CD14-positive monocyte (primary cell): Measurements from ENCODE around the gene PRAF2. TPM values are rescaled to one million over a fixed set of nuclear protein-coding genes. Genes with fewer than 3 reads are reported as not detected.

Experiments
- DNase-seq, 3 donors: peaks; one replicate each; pipeline ENCODE4 v3.0.0-alpha.2; 2011 to 2022
- H2AFZ ChIP-seq: 2 replicates; pipeline ENCODE4 v1.6.0; 2012; ENCODE audit warnings: mild to moderate bottlenecking, low read depth, low read length, inconsistent platforms; ENCODE audit not compliant: insufficient read depth, poor library complexity, severe bottlenecking
- H3K27ac ChIP-seq, 2 donors: 1 replicate in 1 of 2; 2 replicates in 1 of 2; pipeline ENCODE4 v1.5.1; 2012 to 2013; ENCODE audit warnings: low read length in 2 of 2, control low read depth in 1 of 2, inconsistent platforms in 1 of 2, low read depth in 1 of 2, mild to moderate bottlenecking in 1 of 2
- H3K27me3 ChIP-seq, 2 donors: one replicate each; pipeline versions ENCODE4 v1.6.0 to v1.6.1; 2011 to 2013; ENCODE audit warnings: low read length in 2 of 2; ENCODE audit not compliant: control insufficient read depth in 2 of 2, insufficient read depth in 2 of 2
- H3K36me3 ChIP-seq, 2 donors: replicated peaks in 1 of 2; 1 replicate in 1 of 2; 2 replicates in 1 of 2; pipeline versions ENCODE4 v1.5.1 to v1.6.1; 2012 to 2013; ENCODE audit warnings: low read length in 2 of 2, control low read depth in 1 of 2, inconsistent platforms in 1 of 2, mild to moderate bottlenecking in 1 of 2; ENCODE audit not compliant: insufficient read depth in 2 of 2, control insufficient read depth in 1 of 2
- H3K4me1 ChIP-seq, 2 donors: 1 replicate in 1 of 2; 2 replicates in 1 of 2; pipeline versions ENCODE4 v1.5.1 to v1.6.1; 2012 to 2013; ENCODE audit warnings: low read length in 2 of 2, control low read depth in 1 of 2, inconsistent platforms in 1 of 2, mild to moderate bottlenecking in 1 of 2, moderate library complexity in 1 of 2; ENCODE audit not compliant: insufficient read depth in 2 of 2, control insufficient read depth in 1 of 2
- H3K4me2 ChIP-seq: replicated peaks from 2 replicates; pipeline ENCODE3; 2012; ENCODE audit warnings: low read length, moderate library complexity, mild to moderate bottlenecking; ENCODE audit not compliant: poor library complexity, severe bottlenecking; ENCODE audit errors: extremely low read depth
- H3K4me3 ChIP-seq, 3 experiments: fragments of 200-600 bp in 1 of 3; sonication (generic) in 1 of 3; replicated peaks in 1 of 3; 1 replicate in 2 of 3; 2 replicates in 1 of 3; pipeline ENCODE4 v1.5.1; 2011 to 2013; ENCODE audit warnings: low read length in 3 of 3, mild to moderate bottlenecking in 3 of 3, control low read depth in 2 of 3, low read depth in 2 of 3, inconsistent platforms in 1 of 3, moderate library complexity in 1 of 3
- H3K79me2 ChIP-seq: 2 replicates; pipeline ENCODE4 v1.6.0; 2012; ENCODE audit warnings: mild to moderate bottlenecking, control low read depth, inconsistent platforms, low read length, moderate library complexity; ENCODE audit not compliant: insufficient read depth
- H3K9ac ChIP-seq: 2 replicates; pipeline ENCODE4 v1.6.0; 2017; ENCODE audit warnings: low read length, mild to moderate bottlenecking; ENCODE audit not compliant: insufficient read depth, poor library complexity, severe bottlenecking
- H3K9me3 ChIP-seq, 2 donors: replicated peaks in 1 of 2; 1 replicate in 1 of 2; 2 replicates in 1 of 2; pipeline versions ENCODE4 v1.5.1 to v1.6.1; 2012 to 2013; ENCODE audit warnings: low read length in 2 of 2, control low read depth in 1 of 2; ENCODE audit not compliant: control insufficient read depth in 1 of 2, insufficient read depth in 1 of 2
- H4K20me1 ChIP-seq: 2 replicates; pipeline ENCODE4 v1.6.0; 2012; ENCODE audit warnings: mild to moderate bottlenecking, low read length, control low read depth, moderate library complexity; ENCODE audit not compliant: insufficient read depth
- H3K27ac Mint-ChIP-seq, 7 donors: one replicate each; pipeline ENCODE4 v1.8.0; 2020; ENCODE audit warnings: mild to moderate bottlenecking in 7 of 7, mixed read lengths in 7 of 7, moderate library complexity in 6 of 7, inconsistent platforms in 2 of 7
- H3K27me3 Mint-ChIP-seq, 3 donors: one replicate each; pipeline ENCODE4 v1.8.0; 2021 to 2022; ENCODE audit warnings: low read depth in 3 of 3, mild to moderate bottlenecking in 3 of 3, mixed read lengths in 3 of 3, moderate library complexity in 3 of 3, inconsistent platforms in 1 of 3
- H3K36me3 Mint-ChIP-seq, 2 donors: one replicate each; pipeline ENCODE4 v1.8.0; 2020; ENCODE audit warnings: mixed read lengths in 2 of 2, inconsistent platforms in 1 of 2, mild to moderate bottlenecking in 1 of 2
- H3K4me1 Mint-ChIP-seq: one replicate; pipeline ENCODE4 v1.8.0; 2020; ENCODE audit warnings: mild to moderate bottlenecking, mixed read lengths
- H3K4me3 Mint-ChIP-seq, 2 donors: one replicate each; pipeline ENCODE4 v1.8.0; 2020; ENCODE audit warnings: mild to moderate bottlenecking in 2 of 2, mixed read lengths in 2 of 2, moderate library complexity in 1 of 2
- H3K9me3 Mint-ChIP-seq, 7 donors: one replicate each; pipeline ENCODE4 v1.8.0; 2020 to 2022; ENCODE audit warnings: mixed read lengths in 7 of 7, mild to moderate bottlenecking in 6 of 7, moderate library complexity in 6 of 7, inconsistent platforms in 2 of 7
- CTCF ChIP-seq: fragments of 200-600 bp; IDR thresholded peaks from one replicate; pipeline ENCODE4 v1.8.0; 2022; ENCODE audit warnings: antibody characterized with exemption, mild to moderate bottlenecking
- WGBS: methylation state at CpG from one replicate; pipeline ENCODE4 v1.1.5; 2013; ENCODE audit warnings: missing lambda C conversion rate; ENCODE audit not compliant: insufficient coverage; 5-methylcytosine and 5-hydroxymethylcytosine counted together
- intact Hi-C, 2 donors: fragments of 100-400 bp; cut with micrococcal nuclease; formaldehyde crosslinking; loops; one replicate each; pipeline versions ENCODE4 v1.15.0 to v1.15.1; 2023
- polyA plus RNA-seq, 3 donors: library from polyadenylated mRNA; depleted of rRNA in 1 of 3; unstranded in 2 of 3; stranded (reverse) in 1 of 3; fragments of 300-500 nt in 2 of 3; fragments of >200 nt in 1 of 3; fragmentation: Illumina TruSeq in 2 of 3; gene quantifications; 1 replicate in 2 of 3; 2 replicates in 1 of 3; pipeline ENCODE4 v1.2.3, GENCODE V29; 2012 to 2021

PRAF2 gene
- polyA plus RNA-seq, 3 donors: 4.1 to 7.9 (median 5.5) TPM

- H3K27ac Mint-ChIP-seq: peak overlapping the region in 5 of 7 donors; percentile 3 to 88 (median 32)
Measured at GRCh38 chrX:49037883-49038475, 35.8 kb downstream of the PRAF2 start.

DNA sequence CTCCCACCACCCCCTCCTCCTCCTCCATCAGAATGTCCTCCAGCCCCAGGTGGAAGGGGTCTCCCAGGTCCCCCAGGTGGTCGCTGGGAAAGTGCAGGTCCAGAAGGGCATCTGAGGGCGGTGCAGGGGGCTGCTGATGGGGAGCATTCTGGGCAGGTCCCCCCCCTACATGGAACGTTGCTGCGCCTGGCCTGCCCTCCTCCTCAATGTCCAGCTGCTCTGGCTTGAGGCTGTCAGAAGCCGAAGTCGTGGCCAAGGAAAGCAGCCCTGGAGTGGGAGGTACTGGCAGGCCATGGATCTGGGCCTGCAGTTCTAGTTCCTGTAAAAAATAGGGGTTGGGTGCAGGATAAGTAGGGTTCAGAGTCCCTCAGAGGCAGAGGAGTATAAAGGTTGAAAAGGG is 43.5 kb downstream of the PRAF2 start:
- DNase-seq: no peak
- Histone ChIP-seq H3K4me3 (no peak overlapping the region), H3K27me3 (no peaks in the 10 kb centered on the region), H3K79me2 (no peaks in the 10 kb centered on the region), H3K9me3 (no peaks in the 10 kb centered on the region), H3K36me3 (peaks cover 45 to 58% of the 10 kb centered on the region in 2 donors), H4K20me1 (peaks cover 21% of the 10 kb centered on the region), H2AFZ (no peak overlapping the region), H3K27ac (no peak overlapping the region), H3K9ac (no peak overlapping the region), H3K4me2 (no peak overlapping the region), H3K4me1 (peaks cover 17 to 22% of the 10 kb centered on the region in 2 donors)
- peaks cover 0 to 4% (median 0%) of the 10 kb centered on the region in 7 donors for H3K9me3 Mint-ChIP-seq
- no peak for TF ChIP-seq CTCF
- peaks cover 47 to 79% of the 10 kb centered on the region in 2 donors for H3K36me3 Mint-ChIP-seq
- no peak overlapping the region for H3K4me3 Mint-ChIP-seq
- H3K4me1 Mint-ChIP-seq: peaks cover 22% of the 10 kb centered on the region
- H3K27me3 Mint-ChIP-seq: peaks cover 0 to 6% (median 0%) of the 10 kb centered on the region in 3 donors
- no peak overlapping the region for H3K27ac Mint-ChIP-seq
- intact Hi-C loops: loop anchor here in 1 of 2 donors (10.0 kb wide), 1 partner anchor 65 kb away; no protein-coding TSS in a partner anchor
- 100% methylated on average over 1 of the region's 6 CpGs for WGBS

More at GRCh38 chrX:49037883-49038475, 35.8 kb downstream of the PRAF2 start:
- WGBS: no CpG with 5 or more reads among the region's 15 CpGs
- Histone ChIP-seq H4K20me1 (peaks cover 19% of the 10 kb centered on the region), H3K4me2 (no peak overlapping the region), H3K4me3 (no peak overlapping the region), H3K9ac (no peak overlapping the region), H3K79me2 (peaks cover 57% of the 10 kb centered on the region), H3K36me3 (peaks cover 43 to 47% of the 10 kb centered on the region in 2 donors), H3K27ac (peak overlapping the region in 1 of 2 donors; percentile 88), H3K4me1 (peaks cover 43 to 50% of the 10 kb centered on the region in 2 donors), H2AFZ (no peak overlapping the region), H3K9me3 (no peaks in the 10 kb centered on the region), H3K27me3 (no peaks in the 10 kb centered on the region)
- peak in 1 of 3 donors; percentile 18 for DNase-seq
- Mint-ChIP-seq H3K27me3 (peaks cover 0 to 7% (median 0%) of the 10 kb centered on the region in 3 donors), H3K4me3 (no peak overlapping the region), H3K36me3 (peaks cover 43 to 60% of the 10 kb centered on the region in 2 donors), H3K4me1 (peaks cover 56% of the 10 kb centered on the region), H3K9me3 (peaks cover 0 to 7% (median 2%) of the 10 kb centered on the region in 7 donors)
- intact Hi-C loops: loop anchor here in 1 of 2 donors (10.0 kb wide), 1 partner anchor 73 kb away; no protein-coding TSS in a partner anchor
- no peak for TF ChIP-seq CTCF
